HG03045 (cell line): ENCODE data around the gene P4HB.

Experiments
- ATAC-seq: cut with Tn5 transposase; IDR thresholded peaks from one replicate; pipeline ENCODE4 v1.9.1; 2021; ENCODE audit warnings: mild to moderate bottlenecking, moderate library complexity; ENCODE audit not compliant: unreplicated experiment

The P4HB gene

GRCh38 chr17:81869221-81870130 lies 9.1 kb upstream of the P4HB start:
- no peak for ATAC-seq

GRCh38 chr17:81868674-81869220 lies 8.4 kb upstream of the P4HB start:
- no peak for ATAC-seq

GRCh38 chr17:81867991-81868673 lies 7.8 kb upstream of the P4HB start:
- no peak for ATAC-seq

- ATAC-seq, result no peak
These were observed 7.0 kb upstream of the P4HB start for GRCh38 chr17:81867170-81867990.

- ATAC-seq, result no peak
These were observed 6.3 kb upstream of the P4HB start for GRCh38 chr17:81866440-81867169.

- ATAC-seq, result no peak
These were observed 5.6 kb upstream of the P4HB start for GRCh38 chr17:81865733-81866439.

- no peak for ATAC-seq
These were observed 5.0 kb upstream of the P4HB start for GRCh38 chr17:81865358-81865732.

GRCh38 chr17:81863833-81864768 lies 3.8 kb upstream of the P4HB start:
- ATAC-seq, result no peak

GRCh38 chr17:81863123-81863675 lies 2.9 kb upstream of the P4HB start:
- no peak for ATAC-seq

- peak; percentile 75 for ATAC-seq
These were observed 627 bp upstream of the P4HB start for GRCh38 chr17:81860756-81861568.

GRCh38 chr17:81858967-81859905 lies 1.1 kb downstream of the P4HB start:
- no peak for ATAC-seq

- no peak for ATAC-seq
These were observed 2.0 kb downstream of the P4HB start for GRCh38 chr17:81858170-81858966.

GRCh38 chr17:81854974-81855774 lies 5.2 kb downstream of the P4HB start:
- no peak for ATAC-seq

- ATAC-seq, result no peak
These were observed 8.1 kb downstream of the P4HB start for GRCh38 chr17:81852237-81852636.

- ATAC-seq, result no peak
These were observed 8.9 kb downstream of the P4HB start for GRCh38 chr17:81851423-81851822.
